HCT116 (cell line): Measurements from ENCODE around the gene CD28. TPM values are rescaled to one million over a fixed set of nuclear protein-coding genes. Genes with fewer than 3 reads are reported as not detected.
"Not testable (repeated sequence)": the region's sequence is repeated elsewhere in the genome, so short reads cannot be mapped to it uniquely, and the experiment has no call there.

Experiments used
- ATAC-seq: fragments of 200-7000 bp; cut with Tn5 transposase; 2 replicates; pipeline ENCODE4 v1.9.1; 2020; ENCODE audit warnings: mild to moderate bottlenecking, moderate library complexity
- BruUV-seq: library from RNA; stranded (reverse); fragments of 400-500 nt; replicated peaks from 2 replicates; lab custom pipeline; 2021; lab: Mats Ljungman, UMichigan
- CTCF ChIA-PET: fragments of 300-600 bp; sonication (Branson Sonifier 250); formaldehyde crosslinking; loops from one replicate; lab custom pipeline; 2021; ENCODE audit warnings: antibody characterized with exemption; lab: Charles Lee
- POLR2A ChIA-PET: fragments of 300-600, 350-600 bp; sonication (Branson Sonifier 250); formaldehyde crosslinking; loops from one replicate; lab custom pipeline; 2021; ENCODE audit warnings: antibody characterized with exemption; lab: Charles Lee
- RAD21 ChIA-PET, 2 experiments: fragments of 300-600 bp; sonication (Branson Sonifier 250); formaldehyde crosslinking; loops; one replicate each; lab custom pipeline; 2023; ENCODE audit warnings: low total read pairs in 2 of 2; ENCODE audit not compliant: uncharacterized antibody in 2 of 2, unreplicated experiment in 2 of 2, low non-redundant PET in 1 of 2; lab: Charles Lee
- DNase-seq: peaks from one replicate; pipeline ENCODE4 v3.0.0-alpha.2; 2010; ENCODE audit warnings: low read depth, low spot score
- H2AFZ ChIP-seq: fragments of 200-600 bp; shearing (Covaris generic), sonication (generic); 2 replicates; pipeline ENCODE4 v1.6.1; 2017; ENCODE audit warnings: low read depth, mixed run types, mixed read lengths, antibody characterized with exemption, low read length; ENCODE audit not compliant: poor library complexity, severe bottlenecking
- H3K27ac ChIP-seq: 2 replicates; pipeline ENCODE4 v1.5.1; 2012; ENCODE audit warnings: low read depth, low read length
- H3K27me3 ChIP-seq: fragments of 200-600 bp; sonication (generic); 2 replicates; pipeline ENCODE4 v1.6.1; 2016; ENCODE audit warnings: mixed run types, low read length, mixed read lengths; ENCODE audit not compliant: insufficient read depth
- H3K36me3 ChIP-seq, 2 experiments: fragments of 200-500 bp in 1 of 2; fragments of 200-600 bp in 1 of 2; sonication (Bioruptor generic) in 1 of 2; sonication (generic) in 1 of 2; 2 replicates each; pipeline versions ENCODE4 v1.5.1 to v1.6.1; 2014 to 2016; ENCODE audit warnings: low read length in 2 of 2, inconsistent platforms in 1 of 2, mixed read lengths in 1 of 2, mixed run types in 1 of 2; ENCODE audit not compliant: insufficient read depth in 2 of 2, control insufficient read depth in 1 of 2
- H3K4me1 ChIP-seq, 2 experiments: fragments of 200-600 bp in 1 of 2; sonication (generic) in 1 of 2; 2 replicates each; pipeline versions ENCODE4 v1.5.1 to v1.6.1; 2012 to 2017; ENCODE audit warnings: low read length in 2 of 2, inconsistent platforms in 1 of 2, mild to moderate bottlenecking in 1 of 2, mixed read lengths in 1 of 2, mixed run types in 1 of 2, moderate library complexity in 1 of 2; ENCODE audit not compliant: insufficient read depth in 2 of 2, control insufficient read depth in 1 of 2
- H3K4me2 ChIP-seq: fragments of 200-600 bp; sonication (generic); 2 replicates; pipeline ENCODE4 v1.6.1; 2017; ENCODE audit warnings: mixed run types, low read length, mixed read lengths
- H3K4me3 ChIP-seq, 2 experiments: fragments of 200-600 bp in 1 of 2; sonication (generic) in 1 of 2; replicated peaks in 1 of 2; 2 replicates each; pipeline ENCODE4 v1.5.1; 2011 to 2016; ENCODE audit warnings: low read length in 2 of 2, control low read depth in 1 of 2, low read depth in 1 of 2, mild to moderate bottlenecking in 1 of 2, mixed read lengths in 1 of 2, mixed run types in 1 of 2
- H3K79me2 ChIP-seq: fragments of 200-600 bp; sonication (generic); 2 replicates; pipeline ENCODE4 v1.6.1; 2017; ENCODE audit warnings: mild to moderate bottlenecking, mixed run types, low read length, moderate library complexity, mixed read lengths; ENCODE audit not compliant: insufficient read depth
- H3K9ac ChIP-seq: fragments of 200-600 bp; sonication (generic); 2 replicates; pipeline ENCODE4 v1.6.1; 2016; ENCODE audit warnings: low read length, mixed read lengths
- H3K9me2 ChIP-seq: fragments of 200-600 bp; sonication (generic), shearing (Covaris generic); 2 replicates; pipeline ENCODE4 v1.6.1; 2017; ENCODE audit warnings: mixed run types, mild to moderate bottlenecking, moderate library complexity; ENCODE audit not compliant: insufficient read depth
- H3K9me3 ChIP-seq, 2 experiments: fragments of 200-500 bp in 1 of 2; fragments of 200-600 bp in 1 of 2; sonication (Bioruptor generic) in 1 of 2; sonication (generic) in 1 of 2; 2 replicates each; pipeline ENCODE4 v1.6.1; 2014 to 2017; ENCODE audit warnings: low read length in 2 of 2, mixed read lengths in 2 of 2, inconsistent platforms in 1 of 2, low read depth in 1 of 2, mild to moderate bottlenecking in 1 of 2, mixed run types in 1 of 2, moderate library complexity in 1 of 2; ENCODE audit not compliant: control insufficient read depth in 1 of 2, insufficient read depth in 1 of 2
- H4K20me1 ChIP-seq: fragments of 200-600 bp; sonication (generic), shearing (Covaris generic); 2 replicates; pipeline ENCODE4 v1.6.1; 2017; ENCODE audit warnings: mixed run types, mild to moderate bottlenecking, moderate library complexity; ENCODE audit not compliant: insufficient read depth
- intact Hi-C: fragments of 100-400 bp; cut with micrococcal nuclease; formaldehyde crosslinking; loops from 2 replicates; pipeline ENCODE4 v1.10.0; 2022
- total RNA-seq: library from RNA; stranded (reverse); gene quantifications from one replicate; pipeline ENCODE4 v1.2.1, GENCODE V29; 2021; ENCODE audit not compliant: unreplicated experiment

Gene CD28
- total RNA-seq, 1 experiment from 2014 or later = 0.37 TPM

DNA sequence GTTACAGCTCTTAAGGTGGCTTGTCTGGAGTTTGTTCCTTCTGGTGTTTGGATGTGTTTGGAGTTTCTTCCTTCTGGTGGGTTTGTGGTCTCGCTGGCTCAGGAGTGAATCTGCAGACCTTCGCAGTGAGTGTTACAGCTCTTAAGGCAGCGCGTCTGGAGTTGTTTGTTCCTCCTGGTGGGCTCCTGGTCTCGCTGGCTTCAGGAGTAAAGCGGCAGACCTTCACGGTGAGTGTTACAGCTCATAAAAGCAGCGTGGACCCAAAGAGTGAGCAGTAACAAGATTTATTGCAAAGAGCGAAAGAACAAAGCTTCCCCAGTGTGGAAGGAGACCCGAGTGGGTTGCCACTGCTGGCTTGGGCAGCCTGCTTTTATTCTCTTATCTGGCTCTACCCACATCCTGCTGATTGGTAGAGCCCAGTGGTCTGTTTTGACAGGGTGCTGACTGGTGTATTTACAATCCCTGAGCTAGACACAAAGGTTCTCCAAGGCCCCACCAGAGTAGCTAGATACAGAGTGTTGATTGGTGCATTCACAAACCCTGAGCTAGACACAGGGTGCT lies 78.4 kb downstream of the CD28 start:
- H3K4me1 ChIP-seq = not testable (repeated sequence)

GRCh38 chr2:203785391-203786110 lies 79.1 kb downstream of the CD28 start:
- BruUV-seq, ATAC-seq, H4K20me1 ChIP-seq, H3K4me1 ChIP-seq, RAD21 ChIA-PET, H3K79me2 ChIP-seq, H3K36me3 ChIP-seq, H3K27me3 ChIP-seq, H3K9me3 ChIP-seq, intact Hi-C loops, H3K27ac ChIP-seq, H3K9me2 ChIP-seq, H3K4me2 ChIP-seq, CTCF ChIA-PET, H3K9ac ChIP-seq, H2AFZ ChIP-seq, DNase-seq, H3K4me3 ChIP-seq: not testable (repeated sequence)
- POLR2A ChIA-PET = interaction anchor here (0.6 kb wide), 1 partner anchor 541 kb away, joined by 3 read pairs; no protein-coding TSS in a partner anchor

More for the DNA sequence above, 78.4 kb downstream of the CD28 start:
- H3K9ac ChIP-seq, H3K9me2 ChIP-seq, RAD21 ChIA-PET, DNase-seq, H3K27me3 ChIP-seq, POLR2A ChIA-PET, CTCF ChIA-PET, H3K36me3 ChIP-seq, ATAC-seq, H3K4me2 ChIP-seq, H3K27ac ChIP-seq, H3K9me3 ChIP-seq, H3K4me3 ChIP-seq, intact Hi-C loops, H4K20me1 ChIP-seq, H2AFZ ChIP-seq, H3K79me2 ChIP-seq, BruUV-seq: not testable (repeated sequence)
